ENCODE measurements around the gene PAPPA2. TPM values are rescaled to one million over a fixed set of nuclear protein-coding genes. Genes with fewer than 3 reads are reported as not detected.

The PAPPA2 gene
- total and polyA plus RNA-seq, 2 donors (not counting 1 experiment from before 2014, with no cell fraction given): not detected

- H3K4me2 ChIP-seq (replicated peaks; ENCODE audit: low read depth, low read length, poor library complexity, severe bottlenecking): no peak overlapping the region
- no peaks in the 10 kb centered on the region for H3K9me3 Mint-ChIP-seq (ENCODE audit: insufficient read depth)
These were observed 105.2 kb downstream of the PAPPA2 start for GRCh38 chr1:176568185-176568584.

GRCh38 chr1:176574756-176575155 is 111.8 kb downstream of the PAPPA2 start:
- H3K9ac ChIP-seq (ENCODE audit: low read length): no peak overlapping the region
- TF ChIP-seq CTCF (IDR thresholded peaks at IDR 0.05) (no peak), EZH2 (IDR thresholded peaks at IDR 0.05; ENCODE audit: borderline replicate concordance, insufficient read depth, low read depth, low read length, poor library complexity, severe bottlenecking) (no peak)
- no peaks in the 10 kb centered on the region for H3K79me2 ChIP-seq (ENCODE audit: control insufficient read depth, insufficient read depth, low read length)
- no peaks in the 10 kb centered on the region for H3K36me3 ChIP-seq (replicated peaks in 1 of 2; ENCODE audit: control extremely low read depth in 1 of 2, control insufficient read depth in 1 of 2, extremely low read depth in 1 of 2, insufficient read depth in 2 of 2, low read length in 1 of 2)
- WGBS (ENCODE audit: insufficient coverage): no CpG with 5 or more reads among the region's 2 CpGs
- ATAC-seq (ENCODE audit: low read depth) (no peak), DNase-seq (no peak)
- H4K20me1 ChIP-seq (ENCODE audit: control insufficient read depth, insufficient read depth, low read length, poor library complexity, severe bottlenecking): no peaks in the 10 kb centered on the region
- no peaks in the 10 kb centered on the region for H3K4me1 ChIP-seq (ENCODE audit: control insufficient read depth in 2 of 2, insufficient read depth in 2 of 2, low read length in 2 of 2)
- peaks cover 12% of the 10 kb centered on the region for H3K27me3 Mint-ChIP-seq
- no peak overlapping the region for H3K27ac Mint-ChIP-seq
- POLR2A ChIA-PET: no interaction called here
- intact Hi-C loops (cut with micrococcal nuclease): no loop called here
- no peaks in the 10 kb centered on the region for H3K9me3 Mint-ChIP-seq (ENCODE audit: insufficient read depth)
- H3K4me3 Mint-ChIP-seq: no peak overlapping the region
- H3K9me3 ChIP-seq (ENCODE audit: control extremely low read depth in 1 of 3, control insufficient read depth in 2 of 3, insufficient read depth in 1 of 3, low read length in 2 of 3): no peaks in the 10 kb centered on the region
- H3K27ac ChIP-seq (ENCODE audit: low read length in 2 of 2): no peak overlapping the region
- H3K27me3 ChIP-seq (replicated peaks in 1 of 4; ENCODE audit: control extremely low read depth in 1 of 4, control insufficient read depth in 3 of 4, insufficient read depth in 4 of 4, low read length in 3 of 4): no peaks in the 10 kb centered on the region
- H2AFZ ChIP-seq (ENCODE audit: insufficient read depth, low read depth, low read length, poor library complexity, severe bottlenecking): no peak overlapping the region
- no peaks in the 10 kb centered on the region for H3K4me1 Mint-ChIP-seq
- H3K4me2 ChIP-seq (replicated peaks; ENCODE audit: low read depth, low read length, poor library complexity, severe bottlenecking): no peak overlapping the region
- CTCF ChIA-PET: interaction anchor here (2.0 kb wide), 1 partner anchor 16 kb away, joined by 8 read pairs; no protein-coding TSS in a partner anchor
- no peak overlapping the region for H3K4me3 ChIP-seq (ENCODE audit: control extremely low read depth in 1 of 5, extremely low read depth in 1 of 5, insufficient read depth in 1 of 5, low read depth in 2 of 5, low read length in 4 of 5)

More at GRCh38 chr1:176568185-176568584, 105.2 kb downstream of the PAPPA2 start:
- Histone ChIP-seq H3K4me1 (ENCODE audit: control insufficient read depth in 2 of 2, insufficient read depth in 2 of 2, low read length in 2 of 2) (no peaks in the 10 kb centered on the region), H3K9ac (ENCODE audit: low read length) (no peak overlapping the region), H4K20me1 (ENCODE audit: control insufficient read depth, insufficient read depth, low read length, poor library complexity, severe bottlenecking) (no peaks in the 10 kb centered on the region), H3K27ac (ENCODE audit: low read length in 2 of 2) (no peak overlapping the region), H3K27me3 (replicated peaks in 1 of 4; ENCODE audit: control extremely low read depth in 1 of 4, control insufficient read depth in 3 of 4, insufficient read depth in 4 of 4, low read length in 3 of 4) (peaks cover 0 to 4% (median 0%) of the 10 kb centered on the region in 4 experiments), H2AFZ (ENCODE audit: insufficient read depth, low read depth, low read length, poor library complexity, severe bottlenecking) (no peak overlapping the region), H3K36me3 (replicated peaks in 1 of 2; ENCODE audit: control extremely low read depth in 1 of 2, control insufficient read depth in 1 of 2, extremely low read depth in 1 of 2, insufficient read depth in 2 of 2, low read length in 1 of 2) (no peaks in the 10 kb centered on the region), H3K4me3 (ENCODE audit: control extremely low read depth in 1 of 5, extremely low read depth in 1 of 5, insufficient read depth in 1 of 5, low read depth in 2 of 5, low read length in 4 of 5) (no peak overlapping the region), H3K79me2 (ENCODE audit: control insufficient read depth, insufficient read depth, low read length) (no peaks in the 10 kb centered on the region), H3K9me3 (ENCODE audit: control extremely low read depth in 1 of 3, control insufficient read depth in 2 of 3, insufficient read depth in 1 of 3, low read length in 2 of 3) (no peaks in the 10 kb centered on the region)
- no peak overlapping the region for H3K27ac Mint-ChIP-seq
- intact Hi-C loops (cut with micrococcal nuclease): no loop called here
- H3K27me3 Mint-ChIP-seq: peaks cover 6% of the 10 kb centered on the region
- TF ChIP-seq CTCF (IDR thresholded peaks at IDR 0.05): no peak
- TF ChIP-seq EZH2 (IDR thresholded peaks at IDR 0.05; ENCODE audit: borderline replicate concordance, insufficient read depth, low read depth, low read length, poor library complexity, severe bottlenecking): no peak
- CTCF ChIA-PET: no interaction called here
- DNase-seq: no peak
- H3K4me1 Mint-ChIP-seq: no peaks in the 10 kb centered on the region
- H3K4me3 Mint-ChIP-seq: no peak overlapping the region
- WGBS (ENCODE audit: insufficient coverage): no CpG with 5 or more reads among the region's 1 CpG
- POLR2A ChIA-PET: no interaction called here
- no peak for ATAC-seq (ENCODE audit: low read depth)

All from B cell (primary cell).